ENCODE data around the gene HDAC10.

HDAC10 gene

GRCh38 chr22:50232481-50233151 is 18.4 kb downstream of the HDAC10 start:
- no peak for DNase-seq

DNA sequence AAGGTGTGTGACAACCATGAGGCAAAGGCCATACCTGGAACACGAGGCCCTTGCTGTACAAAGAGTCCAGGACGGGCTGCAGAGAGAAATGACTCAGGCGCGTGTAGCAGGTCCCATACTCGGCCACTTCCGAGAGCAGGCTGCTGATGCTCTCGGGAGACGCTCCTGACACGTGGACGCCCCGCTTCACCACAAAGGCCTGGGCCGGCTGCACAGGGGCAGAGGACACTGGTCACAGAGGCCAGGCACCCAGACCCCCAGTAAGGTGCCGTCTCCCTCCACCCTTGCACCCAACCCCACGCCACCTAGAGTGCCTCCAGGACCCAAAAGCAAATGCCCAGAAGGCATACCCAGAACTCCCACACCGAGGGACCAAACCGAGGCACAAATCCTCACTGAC is 21.7 kb downstream of the HDAC10 start:
- DNase-seq, result no peak

- no peak for DNase-seq
Observed at GRCh38 chr22:50228366-50228765, 22.7 kb downstream of the HDAC10 start.

DNA sequence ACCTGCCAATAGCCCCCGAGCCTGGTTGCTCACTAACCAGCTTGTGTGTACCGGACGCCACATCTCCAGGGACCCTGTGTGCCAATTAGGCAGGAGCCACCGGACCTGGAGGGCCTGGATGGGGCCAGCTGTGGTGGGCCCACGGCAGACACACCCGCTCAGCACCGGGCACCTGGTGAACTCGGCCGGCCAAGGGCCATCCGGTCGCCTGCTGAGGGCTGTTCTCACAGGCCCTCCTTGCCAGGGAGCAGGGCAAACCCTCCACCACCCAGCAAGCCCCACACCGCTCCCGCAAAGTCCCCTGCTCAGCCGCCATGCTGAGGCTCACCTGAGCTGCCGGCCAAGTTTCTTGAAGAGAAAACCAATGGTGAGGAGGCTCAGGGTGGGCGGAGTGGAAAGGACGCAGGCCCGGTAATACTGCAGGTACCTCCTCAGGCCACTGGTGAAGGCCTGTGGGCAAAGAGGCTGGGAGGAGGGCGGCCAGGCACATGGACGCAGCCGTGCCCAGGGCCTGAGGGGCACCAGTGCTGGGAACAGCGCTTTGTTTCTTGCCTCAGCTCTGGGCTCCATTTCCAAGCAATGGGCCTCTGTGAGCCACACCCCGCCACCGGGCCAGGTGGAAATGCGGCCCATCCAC is 23.4 kb downstream of the HDAC10 start:
- DNase-seq, result no peak

DNA sequence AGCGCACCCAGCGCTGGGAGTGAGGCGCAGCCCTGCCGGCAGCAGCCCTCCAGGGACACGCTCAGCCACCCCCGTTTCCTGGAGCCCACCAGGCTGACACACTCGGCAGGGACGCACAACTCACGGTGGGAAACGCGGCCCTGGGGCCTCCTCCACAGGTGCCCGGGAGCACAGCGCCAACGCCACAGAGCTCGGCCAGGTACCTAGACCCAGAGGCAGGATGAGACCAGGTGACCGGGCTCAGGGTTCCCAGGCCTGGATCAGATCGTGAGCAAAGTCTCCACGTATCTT is 24.2 kb downstream of the HDAC10 start:
- no peak for DNase-seq

DNA sequence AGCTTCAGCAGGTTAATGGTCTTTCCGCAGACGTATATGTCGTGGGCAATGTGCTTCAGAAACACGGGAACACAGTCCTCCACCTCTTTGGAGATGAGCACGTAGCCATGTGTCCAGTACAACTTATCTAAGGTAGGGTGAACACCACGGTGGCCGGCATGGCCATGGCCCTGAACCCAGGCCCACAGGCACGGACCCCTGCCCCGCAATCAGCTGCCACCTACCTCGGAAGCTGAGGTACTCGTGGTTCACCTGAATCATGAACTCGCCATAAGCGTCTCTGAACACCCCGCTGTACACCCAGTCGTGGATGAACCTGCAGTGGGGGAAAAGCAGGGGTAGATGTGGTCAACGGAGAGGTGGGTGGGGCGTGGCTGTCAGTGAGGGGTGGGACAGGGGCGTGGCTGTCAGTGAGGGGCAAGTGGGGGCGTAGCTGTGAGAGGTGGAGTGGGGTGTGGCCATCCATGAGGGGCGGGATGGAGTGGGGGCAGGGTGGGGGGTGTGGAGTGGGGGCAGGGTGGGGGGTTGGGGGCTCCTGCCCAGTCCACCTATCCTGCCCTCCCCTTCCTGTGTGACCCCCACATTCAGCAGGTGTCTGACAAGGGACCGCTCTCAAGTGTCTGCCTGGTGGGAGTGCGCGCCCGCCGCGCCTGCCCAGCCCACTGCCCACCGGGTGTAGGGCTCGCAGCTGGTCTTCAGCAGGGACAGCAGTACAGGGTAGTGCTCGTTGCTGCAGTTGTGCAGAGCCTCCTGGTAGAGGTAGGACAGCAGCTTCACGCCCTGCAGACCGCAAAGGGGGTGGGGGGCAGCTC is 24.8 kb downstream of the HDAC10 start:
- no peak for DNase-seq

DNA sequence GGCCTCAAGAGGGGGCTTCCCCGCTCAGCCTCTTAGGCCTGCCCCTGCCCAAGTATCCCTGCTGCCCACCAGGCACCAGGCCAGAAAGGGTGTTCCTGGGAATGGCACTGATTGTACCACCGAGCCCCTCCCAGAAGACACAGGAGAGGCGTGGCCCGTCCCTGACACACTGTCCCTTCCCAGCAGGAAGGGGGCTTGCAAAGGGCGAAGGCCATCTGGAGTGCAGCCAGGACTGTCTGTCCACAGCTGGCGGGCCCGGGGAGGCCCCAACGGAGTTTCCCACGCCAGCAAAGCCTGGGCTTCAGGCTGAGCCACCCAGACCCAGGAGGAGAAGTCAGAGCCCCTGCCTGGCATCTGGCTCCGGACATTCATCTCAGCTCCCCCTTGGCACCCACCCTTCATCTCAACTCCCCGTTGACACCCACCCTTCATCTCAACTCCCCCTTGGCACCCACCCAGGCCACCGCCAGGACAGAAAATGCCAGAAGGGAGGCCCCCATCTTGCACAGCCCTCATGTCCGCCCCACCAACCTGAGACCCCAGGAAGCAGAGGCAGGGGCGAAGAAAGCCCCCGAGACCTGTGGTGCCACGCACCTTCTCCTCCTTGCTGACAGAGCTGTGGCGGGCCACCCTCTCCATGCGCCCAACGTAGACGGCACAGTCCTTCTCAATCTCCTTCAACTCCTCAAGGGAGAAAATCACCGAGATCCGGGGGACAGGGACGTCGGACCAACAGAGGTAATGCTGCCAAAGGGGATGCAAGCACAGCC is 25.7 kb downstream of the HDAC10 start:
- DNase-seq, result no peak

DNA sequence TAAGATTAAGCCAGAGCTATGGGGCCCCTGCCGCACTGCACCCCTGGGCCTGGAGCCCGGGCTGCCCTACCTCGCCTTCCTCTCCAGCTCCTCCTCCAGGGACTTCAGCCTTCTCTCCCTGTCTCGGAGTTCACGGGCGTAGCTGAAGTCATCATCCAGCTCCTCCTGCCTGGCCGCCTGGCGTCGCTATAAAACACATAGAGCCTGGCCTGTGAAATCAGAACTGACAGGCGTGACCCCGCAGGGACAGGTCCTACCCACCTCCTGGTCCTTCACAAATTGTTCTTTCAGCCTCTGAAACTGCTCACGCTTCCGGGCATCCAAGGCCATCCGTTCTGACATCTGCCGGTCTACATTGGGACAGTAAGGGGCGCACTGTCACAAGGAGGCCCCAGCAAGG is 27.0 kb downstream of the HDAC10 start:
- DNase-seq, result no peak

DNA sequence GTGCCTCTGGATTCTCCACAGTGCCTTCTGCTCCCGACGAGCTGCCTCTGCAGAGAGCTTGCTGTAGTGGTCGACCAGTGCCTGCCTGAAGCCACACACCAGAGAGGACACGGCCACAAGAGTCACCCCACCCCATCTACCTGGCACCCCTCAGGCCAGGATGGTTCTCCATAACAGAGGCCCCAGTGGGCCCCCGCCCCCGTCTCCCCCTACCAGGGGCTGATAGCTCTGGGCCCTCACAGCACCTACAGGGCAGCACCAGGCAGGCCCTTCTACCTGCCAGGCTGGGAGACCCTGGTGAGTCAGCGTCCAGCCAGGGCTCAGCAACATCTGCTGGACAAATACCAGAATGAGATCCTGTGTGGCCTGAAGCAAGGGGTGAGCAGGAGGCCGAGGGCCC is 28.6 kb downstream of the HDAC10 start:
- DNase-seq, result no peak

- no peak for DNase-seq
Observed at GRCh38 chr22:50221410-50222300, 29.4 kb downstream of the HDAC10 start.

- DNase-seq, result no peak
Observed at GRCh38 chr22:50220603-50221409, 30.3 kb downstream of the HDAC10 start.

- no peak for DNase-seq
Observed at GRCh38 chr22:50219800-50220602, 31.1 kb downstream of the HDAC10 start.

DNA sequence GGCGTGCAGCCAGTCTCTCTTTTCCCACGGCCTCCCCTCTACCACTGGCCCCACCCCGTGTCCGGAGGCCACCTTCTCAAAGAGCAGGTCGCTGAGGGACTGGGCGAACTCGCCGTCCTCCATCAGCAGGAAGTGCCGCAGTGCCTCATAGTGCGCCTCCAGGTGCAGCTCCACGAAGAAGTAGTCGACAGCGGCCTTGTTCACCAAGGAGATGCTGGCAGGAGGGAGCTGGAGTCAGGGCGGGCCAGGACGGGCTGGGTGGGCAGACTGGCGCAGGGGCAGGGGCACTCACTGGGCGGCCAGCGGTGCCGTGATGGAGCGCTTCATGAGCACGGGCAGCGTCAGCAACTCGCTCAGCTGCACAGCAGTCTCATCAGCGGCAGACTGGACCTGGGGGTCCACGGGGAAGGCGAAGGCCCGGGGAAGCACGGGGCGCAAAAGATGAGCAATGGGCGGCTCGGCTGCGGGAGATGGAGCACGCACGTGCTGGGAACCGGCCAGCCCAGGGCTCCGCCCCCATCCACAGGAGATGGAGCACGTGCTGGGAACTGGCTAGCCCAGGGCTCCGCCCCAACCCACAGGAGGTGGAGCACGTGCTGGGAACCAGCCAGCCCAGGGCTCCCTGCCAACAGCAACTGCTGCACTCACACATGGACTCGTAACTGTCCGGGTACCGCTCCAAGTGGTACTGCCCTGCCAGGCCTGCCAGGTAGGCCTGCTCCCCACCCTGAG is 31.9 kb downstream of the HDAC10 start:
- DNase-seq, result no peak

GRCh38 chr22:50218153-50218995 is 32.7 kb downstream of the HDAC10 start:
- DNase-seq, result no peak

DNA sequence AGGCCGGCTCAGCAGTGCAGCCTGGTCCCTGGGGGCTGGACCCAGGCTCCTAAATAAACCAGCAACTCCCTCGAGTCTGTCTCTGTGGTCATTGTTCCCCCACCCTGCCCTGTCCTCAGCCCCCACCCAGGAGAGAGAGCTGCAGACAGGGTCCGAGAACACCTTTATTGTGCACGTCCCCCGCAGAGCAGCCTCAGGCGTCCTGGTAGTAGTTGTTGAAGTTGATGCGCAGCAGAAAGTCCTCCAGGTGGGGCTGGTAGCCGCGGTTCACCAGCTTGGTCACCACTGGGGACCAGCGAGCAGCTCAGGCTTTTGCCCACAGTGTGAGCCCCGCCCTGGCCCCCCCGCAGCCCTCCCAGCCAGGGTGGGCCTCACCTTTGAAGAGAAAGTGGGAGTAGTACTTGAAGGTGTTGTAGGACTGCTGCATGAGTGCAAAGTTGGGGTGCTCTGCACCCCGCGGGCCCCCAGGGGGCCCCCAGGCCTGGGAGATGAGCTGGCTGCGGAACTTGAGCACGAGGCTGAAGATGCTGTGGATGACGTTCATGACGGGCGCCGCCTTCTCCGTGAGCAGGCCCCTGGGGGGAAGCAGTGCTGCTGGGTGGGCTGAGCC is 33.4 kb downstream of the HDAC10 start:
- DNase-seq, result no peak

DNA sequence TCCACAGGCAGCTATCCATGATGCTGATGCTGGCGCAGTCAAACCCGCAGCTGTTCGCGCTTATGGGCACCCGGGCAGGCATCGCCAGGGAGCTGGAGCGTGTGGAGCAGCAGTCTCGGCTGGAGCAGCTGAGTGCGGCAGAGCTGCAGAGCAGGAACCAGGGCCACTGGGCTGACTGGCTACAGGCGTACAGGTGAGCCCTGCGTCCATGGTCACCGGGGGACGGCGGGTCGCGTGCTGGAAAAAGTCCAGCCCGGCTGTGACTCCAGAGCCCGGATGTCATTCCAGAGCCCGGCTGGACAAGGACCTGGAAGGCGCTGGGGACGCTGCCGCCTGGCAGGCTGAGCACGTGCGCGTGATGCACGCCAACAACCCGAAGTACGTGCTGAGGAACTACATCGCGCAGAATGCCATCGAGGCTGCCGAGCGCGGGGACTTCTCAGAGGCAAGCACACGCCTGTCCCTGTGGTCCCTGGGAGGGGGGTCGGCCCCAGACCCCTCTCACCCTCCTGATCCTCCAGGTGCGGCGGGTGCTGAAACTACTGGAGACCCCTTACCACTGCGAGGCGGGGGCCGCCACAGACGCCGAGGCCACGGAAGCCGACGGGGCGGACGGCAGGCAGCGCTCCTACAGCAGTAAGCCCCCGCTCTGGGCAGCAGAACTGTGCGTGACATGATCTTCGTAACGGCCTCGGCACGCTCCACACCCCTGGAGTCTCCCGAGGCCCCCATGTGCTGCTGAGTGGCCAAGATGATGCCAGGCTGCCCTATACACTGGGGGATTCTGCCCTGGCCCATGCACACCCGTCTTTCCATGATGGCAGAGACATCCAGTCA is 34.2 kb downstream of the HDAC10 start:
- DNase-seq, result no peak

- DNase-seq, result no peak
Observed at GRCh38 chr22:50216055-50216683, 34.9 kb downstream of the HDAC10 start.
